CD14-positive monocyte (primary cell): ENCODE data around the gene TOX3. TPM values are rescaled to one million over a fixed set of nuclear protein-coding genes. Genes with fewer than 3 reads are reported as not detected.

ENCODE experiments used
- DNase-seq, 3 donors: peaks; one replicate each; pipeline ENCODE4 v3.0.0-alpha.2; 2011 to 2022
- H2AFZ ChIP-seq: 2 replicates; pipeline ENCODE4 v1.6.0; 2012; ENCODE audit warnings: mild to moderate bottlenecking, low read depth, low read length, inconsistent platforms; ENCODE audit not compliant: insufficient read depth, poor library complexity, severe bottlenecking
- H3K27ac ChIP-seq, 2 donors: 1 replicate in 1 of 2; 2 replicates in 1 of 2; pipeline ENCODE4 v1.5.1; 2012 to 2013; ENCODE audit warnings: low read length in 2 of 2, control low read depth in 1 of 2, inconsistent platforms in 1 of 2, low read depth in 1 of 2, mild to moderate bottlenecking in 1 of 2
- H3K27me3 ChIP-seq, 2 donors: one replicate each; pipeline versions ENCODE4 v1.6.0 to v1.6.1; 2011 to 2013; ENCODE audit warnings: low read length in 2 of 2; ENCODE audit not compliant: control insufficient read depth in 2 of 2, insufficient read depth in 2 of 2
- H3K36me3 ChIP-seq, 2 donors: replicated peaks in 1 of 2; 1 replicate in 1 of 2; 2 replicates in 1 of 2; pipeline versions ENCODE4 v1.5.1 to v1.6.1; 2012 to 2013; ENCODE audit warnings: low read length in 2 of 2, control low read depth in 1 of 2, inconsistent platforms in 1 of 2, mild to moderate bottlenecking in 1 of 2; ENCODE audit not compliant: insufficient read depth in 2 of 2, control insufficient read depth in 1 of 2
- H3K4me1 ChIP-seq, 2 donors: 1 replicate in 1 of 2; 2 replicates in 1 of 2; pipeline versions ENCODE4 v1.5.1 to v1.6.1; 2012 to 2013; ENCODE audit warnings: low read length in 2 of 2, control low read depth in 1 of 2, inconsistent platforms in 1 of 2, mild to moderate bottlenecking in 1 of 2, moderate library complexity in 1 of 2; ENCODE audit not compliant: insufficient read depth in 2 of 2, control insufficient read depth in 1 of 2
- H3K4me2 ChIP-seq: replicated peaks from 2 replicates; pipeline ENCODE3; 2012; ENCODE audit warnings: low read length, moderate library complexity, mild to moderate bottlenecking; ENCODE audit not compliant: poor library complexity, severe bottlenecking; ENCODE audit errors: extremely low read depth
- H3K4me3 ChIP-seq, 3 experiments: fragments of 200-600 bp in 1 of 3; sonication (generic) in 1 of 3; replicated peaks in 1 of 3; 1 replicate in 2 of 3; 2 replicates in 1 of 3; pipeline ENCODE4 v1.5.1; 2011 to 2013; ENCODE audit warnings: low read length in 3 of 3, mild to moderate bottlenecking in 3 of 3, control low read depth in 2 of 3, low read depth in 2 of 3, inconsistent platforms in 1 of 3, moderate library complexity in 1 of 3
- H3K79me2 ChIP-seq: 2 replicates; pipeline ENCODE4 v1.6.0; 2012; ENCODE audit warnings: mild to moderate bottlenecking, control low read depth, inconsistent platforms, low read length, moderate library complexity; ENCODE audit not compliant: insufficient read depth
- H3K9ac ChIP-seq: 2 replicates; pipeline ENCODE4 v1.6.0; 2017; ENCODE audit warnings: low read length, mild to moderate bottlenecking; ENCODE audit not compliant: insufficient read depth, poor library complexity, severe bottlenecking
- H3K9me3 ChIP-seq, 2 donors: replicated peaks in 1 of 2; 1 replicate in 1 of 2; 2 replicates in 1 of 2; pipeline versions ENCODE4 v1.5.1 to v1.6.1; 2012 to 2013; ENCODE audit warnings: low read length in 2 of 2, control low read depth in 1 of 2; ENCODE audit not compliant: control insufficient read depth in 1 of 2, insufficient read depth in 1 of 2
- H4K20me1 ChIP-seq: 2 replicates; pipeline ENCODE4 v1.6.0; 2012; ENCODE audit warnings: mild to moderate bottlenecking, low read length, control low read depth, moderate library complexity; ENCODE audit not compliant: insufficient read depth
- H3K27ac Mint-ChIP-seq, 7 donors: one replicate each; pipeline ENCODE4 v1.8.0; 2020; ENCODE audit warnings: mild to moderate bottlenecking in 7 of 7, mixed read lengths in 7 of 7, moderate library complexity in 6 of 7, inconsistent platforms in 2 of 7
- H3K27me3 Mint-ChIP-seq, 3 donors: one replicate each; pipeline ENCODE4 v1.8.0; 2021 to 2022; ENCODE audit warnings: low read depth in 3 of 3, mild to moderate bottlenecking in 3 of 3, mixed read lengths in 3 of 3, moderate library complexity in 3 of 3, inconsistent platforms in 1 of 3
- H3K36me3 Mint-ChIP-seq, 2 donors: one replicate each; pipeline ENCODE4 v1.8.0; 2020; ENCODE audit warnings: mixed read lengths in 2 of 2, inconsistent platforms in 1 of 2, mild to moderate bottlenecking in 1 of 2
- H3K4me1 Mint-ChIP-seq: one replicate; pipeline ENCODE4 v1.8.0; 2020; ENCODE audit warnings: mild to moderate bottlenecking, mixed read lengths
- H3K4me3 Mint-ChIP-seq, 2 donors: one replicate each; pipeline ENCODE4 v1.8.0; 2020; ENCODE audit warnings: mild to moderate bottlenecking in 2 of 2, mixed read lengths in 2 of 2, moderate library complexity in 1 of 2
- H3K9me3 Mint-ChIP-seq, 7 donors: one replicate each; pipeline ENCODE4 v1.8.0; 2020 to 2022; ENCODE audit warnings: mixed read lengths in 7 of 7, mild to moderate bottlenecking in 6 of 7, moderate library complexity in 6 of 7, inconsistent platforms in 2 of 7
- WGBS: methylation state at CpG from one replicate; pipeline ENCODE4 v1.1.5; 2013; ENCODE audit warnings: missing lambda C conversion rate; ENCODE audit not compliant: insufficient coverage; 5-methylcytosine and 5-hydroxymethylcytosine counted together
- intact Hi-C, 2 donors: fragments of 100-400 bp; cut with micrococcal nuclease; formaldehyde crosslinking; loops; one replicate each; pipeline versions ENCODE4 v1.15.0 to v1.15.1; 2023
- polyA plus RNA-seq, 3 donors: library from polyadenylated mRNA; depleted of rRNA in 1 of 3; unstranded in 2 of 3; stranded (reverse) in 1 of 3; fragments of 300-500 nt in 2 of 3; fragments of >200 nt in 1 of 3; fragmentation: Illumina TruSeq in 2 of 3; gene quantifications; 1 replicate in 2 of 3; 2 replicates in 1 of 3; pipeline ENCODE4 v1.2.3, GENCODE V29; 2012 to 2021
- TF ChIP-seq, protein P1 (sequence below): fragments of 200-600 bp; IDR thresholded peaks from one replicate; pipeline ENCODE4 v1.8.0; 2022; ENCODE audit warnings: antibody characterized with exemption, mild to moderate bottlenecking

Gene TOX3
- polyA plus RNA-seq, 3 donors = not detected

DNA sequence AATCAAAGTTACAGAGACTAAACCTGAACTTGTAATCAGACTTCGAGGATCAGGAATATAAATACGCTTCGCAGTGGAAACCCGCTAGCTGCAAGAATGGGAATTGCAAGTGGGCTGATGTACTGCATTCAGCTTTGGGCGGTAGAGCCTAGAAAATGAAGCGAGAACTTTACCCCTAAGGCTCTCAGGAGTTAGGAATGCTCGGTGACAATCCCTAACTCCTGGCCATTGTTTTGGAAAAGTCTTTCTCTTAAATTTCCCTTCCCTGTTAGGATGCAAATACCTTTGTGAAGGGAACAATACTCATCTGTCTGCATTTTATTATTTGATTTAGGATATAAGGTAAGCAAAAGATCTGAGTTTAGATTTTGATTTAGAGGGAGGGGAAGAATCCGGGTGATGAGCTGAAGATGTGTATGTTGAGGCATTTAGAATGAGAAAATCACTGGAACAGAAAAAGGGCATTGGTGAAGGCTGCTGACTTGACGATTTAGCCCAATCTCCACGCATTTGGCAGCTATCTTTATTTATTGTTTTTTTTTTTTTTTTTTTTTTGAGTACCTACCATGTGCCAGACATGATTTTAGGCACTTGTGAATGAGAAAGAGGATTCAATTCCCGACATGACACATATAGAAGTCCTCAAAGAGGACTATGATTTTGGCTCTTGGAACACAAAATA lies 2.2 kb upstream of the TOX3 start:
- TF ChIP-seq, protein P1, sequence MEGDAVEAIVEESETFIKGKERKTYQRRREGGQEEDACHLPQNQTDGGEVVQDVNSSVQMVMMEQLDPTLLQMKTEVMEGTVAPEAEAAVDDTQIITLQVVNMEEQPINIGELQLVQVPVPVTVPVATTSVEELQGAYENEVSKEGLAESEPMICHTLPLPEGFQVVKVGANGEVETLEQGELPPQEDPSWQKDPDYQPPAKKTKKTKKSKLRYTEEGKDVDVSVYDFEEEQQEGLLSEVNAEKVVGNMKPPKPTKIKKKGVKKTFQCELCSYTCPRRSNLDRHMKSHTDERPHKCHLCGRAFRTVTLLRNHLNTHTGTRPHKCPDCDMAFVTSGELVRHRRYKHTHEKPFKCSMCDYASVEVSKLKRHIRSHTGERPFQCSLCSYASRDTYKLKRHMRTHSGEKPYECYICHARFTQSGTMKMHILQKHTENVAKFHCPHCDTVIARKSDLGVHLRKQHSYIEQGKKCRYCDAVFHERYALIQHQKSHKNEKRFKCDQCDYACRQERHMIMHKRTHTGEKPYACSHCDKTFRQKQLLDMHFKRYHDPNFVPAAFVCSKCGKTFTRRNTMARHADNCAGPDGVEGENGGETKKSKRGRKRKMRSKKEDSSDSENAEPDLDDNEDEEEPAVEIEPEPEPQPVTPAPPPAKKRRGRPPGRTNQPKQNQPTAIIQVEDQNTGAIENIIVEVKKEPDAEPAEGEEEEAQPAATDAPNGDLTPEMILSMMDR = no peak
- no peaks in the 10 kb centered on the region for H4K20me1 ChIP-seq
- intact Hi-C loops = no loop called here
- peak overlapping the region in 1 of 2 donors; percentile 66 for H3K4me3 Mint-ChIP-seq
- H3K36me3 ChIP-seq = no peaks in the 10 kb centered on the region
- H3K4me1 ChIP-seq = no peaks in the 10 kb centered on the region
- no peaks in the 10 kb centered on the region for H3K36me3 Mint-ChIP-seq
- no peaks in the 10 kb centered on the region for H3K79me2 ChIP-seq
- peaks cover 46 to 60% (median 58%) of the 10 kb centered on the region in 3 donors for H3K27me3 Mint-ChIP-seq
- H3K9ac ChIP-seq = no peak overlapping the region
- H3K27ac ChIP-seq = no peak overlapping the region
- DNase-seq = no peak
- no peak overlapping the region for H3K27ac Mint-ChIP-seq
- peaks cover 0 to 16% (median 10%) of the 10 kb centered on the region in 7 donors for H3K9me3 Mint-ChIP-seq
- peaks cover 2% of the 10 kb centered on the region for H3K4me1 Mint-ChIP-seq
- no peak overlapping the region for H3K4me3 ChIP-seq
- H3K4me2 ChIP-seq = no peak overlapping the region
- H2AFZ ChIP-seq = no peak overlapping the region
- H3K27me3 ChIP-seq = peaks cover 34 to 49% of the 10 kb centered on the region in 2 donors
- peaks cover 0 to 23% of the 10 kb centered on the region in 2 donors for H3K9me3 ChIP-seq
- WGBS = 4% methylated on average over 6 of the region's 11 CpGs

GRCh38 chr16:52548261-52549010 lies 1.5 kb upstream of the TOX3 start:
- peak overlapping the region in 1 of 2 donors; percentile 78 for H3K4me3 Mint-ChIP-seq
- H3K9ac ChIP-seq = no peak overlapping the region
- peaks cover 34 to 53% of the 10 kb centered on the region in 2 donors for H3K27me3 ChIP-seq

More at GRCh38 chr16:52548261-52549010, 1.5 kb upstream of the TOX3 start:
- no peak overlapping the region for H3K27ac Mint-ChIP-seq
- intact Hi-C loops = no loop called here
- TF ChIP-seq, protein P1 = no peak
- WGBS = 17% methylated on average over 3 of the region's 10 CpGs
- DNase-seq = no peak
- Histone ChIP-seq H3K4me2 (no peak overlapping the region), H3K79me2 (no peaks in the 10 kb centered on the region), H3K36me3 (no peaks in the 10 kb centered on the region), H3K4me1 (no peaks in the 10 kb centered on the region), H4K20me1 (no peaks in the 10 kb centered on the region), H2AFZ (no peak overlapping the region), H3K4me3 (no peak overlapping the region), H3K9me3 (peaks cover 0 to 23% of the 10 kb centered on the region in 2 donors), H3K27ac (no peak overlapping the region)
- H3K9me3 Mint-ChIP-seq = peaks cover 0 to 16% (median 10%) of the 10 kb centered on the region in 7 donors
- H3K4me1 Mint-ChIP-seq = peaks cover 2% of the 10 kb centered on the region
- peaks cover 46 to 65% (median 55%) of the 10 kb centered on the region in 3 donors for H3K27me3 Mint-ChIP-seq
- H3K36me3 Mint-ChIP-seq = no peaks in the 10 kb centered on the region
